Prostate gland (tissue), 2 donors: ENCODE measurements around the gene COLEC11.

ENCODE experiments used
- CTCF ChIP-seq, 4 experiments: fragments of 200-600 bp in 2 of 4; fragments of 450-650 bp in 2 of 4; sonication (generic) in 2 of 4; IDR thresholded peaks; 1 replicate in 3 of 4; 2 replicates in 1 of 4; pipeline ENCODE4 v1.5.1; 2016 to 2019; ENCODE audit warnings: antibody characterized with exemption in 4 of 4, mild to moderate bottlenecking in 2 of 4, moderate library complexity in 2 of 4
- POLR2A ChIP-seq: fragments of 450-650 bp; IDR thresholded peaks from one replicate; pipeline ENCODE4 v1.6.1; 2016; ENCODE audit warnings: antibody characterized with exemption, mild to moderate bottlenecking

GRCh38 chr2:3643371-3644245 lies 48.7 kb downstream of the COLEC11 start:
- TF ChIP-seq CTCF (IDR thresholded peaks at IDR 0.05) = no peak
- no peak for TF ChIP-seq POLR2A
